Measurements from ENCODE around the gene MYOCD. TPM values are rescaled to one million over a fixed set of nuclear protein-coding genes. Genes with fewer than 3 reads are reported as not detected.

Gene MYOCD
- total RNA-seq, 1 donor from 2014 or later = 2.2 TPM

DNA sequence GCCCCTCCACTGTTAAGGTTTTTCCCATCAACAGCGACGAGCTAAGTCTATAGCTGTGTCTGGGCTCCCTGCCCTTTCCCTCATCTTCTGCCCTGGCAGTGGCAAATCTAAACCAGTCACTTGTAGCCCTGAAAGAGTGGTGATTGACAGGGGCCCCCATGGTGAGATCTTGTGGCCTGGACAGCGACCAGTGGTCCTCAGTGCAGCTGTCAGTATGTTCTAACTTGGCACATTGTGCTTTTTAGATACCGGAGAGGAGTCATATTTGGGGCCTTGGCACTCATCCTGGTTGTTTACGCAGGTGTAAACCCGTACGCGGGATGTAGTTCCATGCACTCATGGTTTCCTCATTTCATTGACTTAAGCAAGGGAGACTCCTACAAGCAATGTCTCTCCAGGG, 66.1 kb downstream of the MYOCD start:
- TF ChIP-seq, protein P1, sequence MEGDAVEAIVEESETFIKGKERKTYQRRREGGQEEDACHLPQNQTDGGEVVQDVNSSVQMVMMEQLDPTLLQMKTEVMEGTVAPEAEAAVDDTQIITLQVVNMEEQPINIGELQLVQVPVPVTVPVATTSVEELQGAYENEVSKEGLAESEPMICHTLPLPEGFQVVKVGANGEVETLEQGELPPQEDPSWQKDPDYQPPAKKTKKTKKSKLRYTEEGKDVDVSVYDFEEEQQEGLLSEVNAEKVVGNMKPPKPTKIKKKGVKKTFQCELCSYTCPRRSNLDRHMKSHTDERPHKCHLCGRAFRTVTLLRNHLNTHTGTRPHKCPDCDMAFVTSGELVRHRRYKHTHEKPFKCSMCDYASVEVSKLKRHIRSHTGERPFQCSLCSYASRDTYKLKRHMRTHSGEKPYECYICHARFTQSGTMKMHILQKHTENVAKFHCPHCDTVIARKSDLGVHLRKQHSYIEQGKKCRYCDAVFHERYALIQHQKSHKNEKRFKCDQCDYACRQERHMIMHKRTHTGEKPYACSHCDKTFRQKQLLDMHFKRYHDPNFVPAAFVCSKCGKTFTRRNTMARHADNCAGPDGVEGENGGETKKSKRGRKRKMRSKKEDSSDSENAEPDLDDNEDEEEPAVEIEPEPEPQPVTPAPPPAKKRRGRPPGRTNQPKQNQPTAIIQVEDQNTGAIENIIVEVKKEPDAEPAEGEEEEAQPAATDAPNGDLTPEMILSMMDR (conservative IDR thresholded peaks at IDR 0.05; ENCODE audit: low read depth, low read length) = no peak
- H3K4me3 ChIP-seq (ENCODE audit: low read depth, low read length) = no peak overlapping the region
- no peak for DNase-seq (ENCODE audit: low read depth)

DNA sequence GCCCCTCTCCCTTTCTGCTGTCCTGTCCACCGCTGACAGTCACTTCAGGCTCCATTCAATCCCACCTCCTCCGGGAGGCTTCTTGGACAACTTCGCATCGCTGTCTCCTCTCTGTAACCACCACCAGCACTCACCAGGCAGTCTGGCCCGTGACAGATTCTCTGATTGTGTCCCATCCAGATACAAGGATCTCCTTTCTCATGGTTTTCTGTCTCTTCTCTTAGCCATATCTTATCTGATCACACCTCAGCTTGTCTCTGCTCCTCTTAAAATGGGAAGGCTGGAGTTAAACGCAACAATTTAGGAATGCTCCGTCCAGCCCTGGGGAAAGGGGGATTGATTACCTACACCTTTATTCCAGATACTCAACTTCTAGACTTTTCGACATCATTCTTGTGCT, 66.7 kb downstream of the MYOCD start:
- TF ChIP-seq, protein P1 (conservative IDR thresholded peaks at IDR 0.05; ENCODE audit: low read depth, low read length) = no peak
- DNase-seq (ENCODE audit: low read depth) = no peak
- no peak overlapping the region for H3K4me3 ChIP-seq (ENCODE audit: low read depth, low read length)

DNA sequence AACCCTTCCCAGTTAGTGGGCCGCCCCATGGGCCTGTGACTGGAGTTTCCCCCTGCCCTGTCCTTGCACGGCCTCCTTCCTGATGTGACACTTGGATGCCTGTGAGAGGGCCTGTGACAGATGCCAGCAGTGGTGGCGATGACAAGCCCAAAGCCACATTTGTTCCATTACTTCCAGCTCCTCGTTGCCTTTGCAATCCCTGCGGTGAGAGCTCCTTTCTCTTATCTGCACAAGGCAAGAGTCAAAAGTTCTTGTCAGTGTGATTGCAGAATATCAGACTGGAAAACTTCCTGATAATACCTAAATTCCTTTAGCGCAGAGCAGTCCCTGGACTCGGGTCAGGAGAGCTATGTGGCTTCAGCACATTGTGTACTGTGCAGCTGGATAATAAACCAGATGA, 69.2 kb downstream of the MYOCD start:
- no peak overlapping the region for H3K4me3 ChIP-seq (ENCODE audit: low read depth, low read length)
- DNase-seq (ENCODE audit: low read depth) = no peak
- TF ChIP-seq, protein P1 (conservative IDR thresholded peaks at IDR 0.05; ENCODE audit: low read depth, low read length) = no peak

DNA sequence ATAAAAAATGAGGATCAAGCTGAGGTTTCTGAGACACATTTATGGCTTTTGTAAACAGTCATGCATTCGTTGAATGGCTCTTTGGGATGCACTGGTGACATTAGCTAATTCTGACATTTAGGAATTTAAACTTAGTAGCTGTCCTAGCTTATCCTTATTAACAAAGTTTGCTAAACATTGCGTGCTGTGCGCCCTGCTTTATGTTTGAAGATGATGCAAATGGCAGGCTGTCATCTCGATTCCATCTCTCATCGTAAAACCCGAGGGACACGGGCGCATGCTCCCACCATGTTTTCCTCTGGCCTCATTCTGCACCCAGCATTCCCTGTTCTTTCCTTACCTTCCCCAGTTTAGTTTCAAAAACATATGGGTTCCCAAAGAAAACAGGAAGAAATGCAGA, 69.8 kb downstream of the MYOCD start:
- TF ChIP-seq, protein P1 (conservative IDR thresholded peaks at IDR 0.05; ENCODE audit: low read depth, low read length) = no peak

DNA sequence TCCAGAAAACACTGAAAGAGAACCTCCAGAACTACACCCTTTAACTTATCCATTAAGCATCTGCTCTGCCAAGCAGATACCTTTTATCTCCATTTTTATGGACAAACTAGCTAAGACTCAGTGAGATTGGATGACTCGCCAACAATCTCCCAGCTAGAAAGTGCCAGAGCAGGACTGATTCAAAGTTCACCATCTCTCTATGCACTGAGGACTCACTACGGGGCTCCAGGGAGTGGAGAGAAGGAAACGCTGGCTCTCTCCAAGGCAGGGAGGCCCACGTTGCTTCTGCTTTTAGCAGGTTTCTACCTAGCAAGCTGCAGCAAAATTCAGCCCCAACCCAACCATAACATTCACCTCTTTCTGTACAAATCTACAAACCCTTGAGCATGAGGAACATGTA, 70.8 kb downstream of the MYOCD start:
- TF ChIP-seq, protein P1 (conservative IDR thresholded peaks at IDR 0.05; ENCODE audit: low read depth, low read length) = no peak
- no peak overlapping the region for H3K4me3 ChIP-seq (ENCODE audit: low read depth, low read length)
- no peak for DNase-seq (ENCODE audit: low read depth)

More for the DNA sequence above, 69.8 kb downstream of the MYOCD start:
- H3K4me3 ChIP-seq (ENCODE audit: low read depth, low read length) = no peak overlapping the region
- DNase-seq (ENCODE audit: low read depth) = no peak

DNA sequence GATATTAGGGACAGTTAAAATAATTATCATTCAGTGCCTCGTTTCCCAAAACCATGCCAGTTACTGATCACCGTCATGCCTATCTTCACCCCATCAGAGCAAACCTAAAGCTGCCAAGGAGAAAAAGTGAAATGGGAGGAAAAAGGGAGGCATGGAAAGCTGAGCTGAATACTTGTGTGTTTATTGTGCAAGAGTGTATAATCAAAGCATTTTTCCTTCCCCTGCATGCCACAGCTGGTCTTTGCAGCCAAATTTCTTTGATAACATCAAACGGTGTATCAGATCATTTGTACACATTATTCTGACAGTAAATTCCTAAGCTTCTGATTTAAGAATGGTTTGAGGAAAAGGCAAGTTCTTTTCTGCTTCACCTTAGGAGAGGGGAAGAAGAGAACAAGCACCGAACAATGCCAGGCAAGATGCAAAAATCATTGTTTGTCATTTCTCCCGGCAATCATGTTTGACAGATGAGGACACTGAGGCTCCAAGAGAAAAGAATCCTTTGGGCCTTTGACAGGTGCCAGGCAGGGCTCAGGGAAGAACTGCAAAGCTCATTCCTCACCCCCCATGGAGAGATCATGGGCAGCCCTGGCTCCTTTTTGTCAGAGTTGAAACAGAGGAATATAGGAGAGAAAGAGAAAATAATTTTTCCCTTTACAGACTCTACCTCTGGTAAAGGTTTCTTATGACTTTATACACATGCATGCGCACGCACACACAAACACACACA, 72.2 kb downstream of the MYOCD start:
- DNase-seq (ENCODE audit: low read depth) = no peak
- TF ChIP-seq, protein P1 (conservative IDR thresholded peaks at IDR 0.05; ENCODE audit: low read depth, low read length) = no peak
- H3K4me3 ChIP-seq (ENCODE audit: low read depth, low read length) = no peak overlapping the region

DNA sequence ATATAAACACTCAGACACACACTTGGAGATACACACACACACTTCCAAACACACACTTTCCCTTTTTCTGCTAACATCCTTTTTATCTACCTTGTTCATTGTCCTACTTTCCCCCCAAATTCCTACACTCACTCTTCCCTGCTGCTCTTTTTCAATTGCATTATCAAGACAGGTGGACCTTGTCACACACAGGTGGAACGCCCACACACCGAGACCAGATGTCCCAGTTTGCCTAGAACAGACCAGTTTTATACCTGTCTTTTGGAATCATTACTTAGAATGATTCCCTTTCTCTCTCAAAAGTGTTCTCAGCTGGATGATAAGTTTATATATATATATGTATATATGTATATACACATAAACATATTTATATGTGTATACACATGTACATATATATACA, 72.9 kb downstream of the MYOCD start:
- H3K4me3 ChIP-seq (ENCODE audit: low read depth, low read length) = no peak overlapping the region
- DNase-seq (ENCODE audit: low read depth) = no peak
- TF ChIP-seq, protein P1 (conservative IDR thresholded peaks at IDR 0.05; ENCODE audit: low read depth, low read length) = no peak

Data from epithelial cell of proximal tubule (primary cell).